ENCODE data around the gene SLC25A3.
"Not testable (repeated sequence)": the region's sequence is repeated elsewhere in the genome, so short reads cannot be mapped to it uniquely, and the experiment has no call there.

DNA sequence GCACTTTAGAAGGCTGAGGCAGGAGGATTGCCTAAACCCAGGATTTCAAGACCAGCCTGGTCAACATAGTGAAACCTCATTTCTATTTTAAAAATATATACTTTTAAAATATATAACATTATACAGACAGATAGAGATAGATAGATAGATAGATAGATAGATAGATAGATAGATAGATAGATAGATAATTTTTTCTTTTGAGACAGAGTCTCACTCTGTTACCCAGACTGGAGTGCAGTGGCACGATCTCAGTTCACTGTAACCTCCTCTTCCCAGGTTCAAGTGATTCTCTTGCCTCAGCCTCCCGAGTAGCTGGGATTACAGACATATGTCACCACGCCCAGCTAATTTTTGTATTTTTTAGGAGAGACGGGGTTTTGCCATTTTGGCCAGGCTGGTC lies 35.4 kb upstream of the SLC25A3 start:
- TF ChIP-seq, protein P1, sequence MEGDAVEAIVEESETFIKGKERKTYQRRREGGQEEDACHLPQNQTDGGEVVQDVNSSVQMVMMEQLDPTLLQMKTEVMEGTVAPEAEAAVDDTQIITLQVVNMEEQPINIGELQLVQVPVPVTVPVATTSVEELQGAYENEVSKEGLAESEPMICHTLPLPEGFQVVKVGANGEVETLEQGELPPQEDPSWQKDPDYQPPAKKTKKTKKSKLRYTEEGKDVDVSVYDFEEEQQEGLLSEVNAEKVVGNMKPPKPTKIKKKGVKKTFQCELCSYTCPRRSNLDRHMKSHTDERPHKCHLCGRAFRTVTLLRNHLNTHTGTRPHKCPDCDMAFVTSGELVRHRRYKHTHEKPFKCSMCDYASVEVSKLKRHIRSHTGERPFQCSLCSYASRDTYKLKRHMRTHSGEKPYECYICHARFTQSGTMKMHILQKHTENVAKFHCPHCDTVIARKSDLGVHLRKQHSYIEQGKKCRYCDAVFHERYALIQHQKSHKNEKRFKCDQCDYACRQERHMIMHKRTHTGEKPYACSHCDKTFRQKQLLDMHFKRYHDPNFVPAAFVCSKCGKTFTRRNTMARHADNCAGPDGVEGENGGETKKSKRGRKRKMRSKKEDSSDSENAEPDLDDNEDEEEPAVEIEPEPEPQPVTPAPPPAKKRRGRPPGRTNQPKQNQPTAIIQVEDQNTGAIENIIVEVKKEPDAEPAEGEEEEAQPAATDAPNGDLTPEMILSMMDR (optimal IDR thresholded peaks at IDR 0.05 in 1 of 3, IDR thresholded peaks at IDR 0.05 in 1 of 3, conservative IDR thresholded peaks at IDR 0.05 in 1 of 3; ENCODE audit: extremely low read depth in 1 of 3, insufficient read depth in 2 of 3, low read length in 3 of 3): not testable (repeated sequence)
- TF ChIP-seq EZH2 (IDR thresholded peaks at IDR 0.05; ENCODE audit: low read length): not testable (repeated sequence)
